ENCODE data around the gene LLGL2. TPM values are rescaled to one million over a fixed set of nuclear protein-coding genes. Genes with fewer than 3 reads are reported as not detected.
A peak's percentile ranks its signal among the peaks of the same experiment; 100 is the strongest.

Gene LLGL2, protein sequence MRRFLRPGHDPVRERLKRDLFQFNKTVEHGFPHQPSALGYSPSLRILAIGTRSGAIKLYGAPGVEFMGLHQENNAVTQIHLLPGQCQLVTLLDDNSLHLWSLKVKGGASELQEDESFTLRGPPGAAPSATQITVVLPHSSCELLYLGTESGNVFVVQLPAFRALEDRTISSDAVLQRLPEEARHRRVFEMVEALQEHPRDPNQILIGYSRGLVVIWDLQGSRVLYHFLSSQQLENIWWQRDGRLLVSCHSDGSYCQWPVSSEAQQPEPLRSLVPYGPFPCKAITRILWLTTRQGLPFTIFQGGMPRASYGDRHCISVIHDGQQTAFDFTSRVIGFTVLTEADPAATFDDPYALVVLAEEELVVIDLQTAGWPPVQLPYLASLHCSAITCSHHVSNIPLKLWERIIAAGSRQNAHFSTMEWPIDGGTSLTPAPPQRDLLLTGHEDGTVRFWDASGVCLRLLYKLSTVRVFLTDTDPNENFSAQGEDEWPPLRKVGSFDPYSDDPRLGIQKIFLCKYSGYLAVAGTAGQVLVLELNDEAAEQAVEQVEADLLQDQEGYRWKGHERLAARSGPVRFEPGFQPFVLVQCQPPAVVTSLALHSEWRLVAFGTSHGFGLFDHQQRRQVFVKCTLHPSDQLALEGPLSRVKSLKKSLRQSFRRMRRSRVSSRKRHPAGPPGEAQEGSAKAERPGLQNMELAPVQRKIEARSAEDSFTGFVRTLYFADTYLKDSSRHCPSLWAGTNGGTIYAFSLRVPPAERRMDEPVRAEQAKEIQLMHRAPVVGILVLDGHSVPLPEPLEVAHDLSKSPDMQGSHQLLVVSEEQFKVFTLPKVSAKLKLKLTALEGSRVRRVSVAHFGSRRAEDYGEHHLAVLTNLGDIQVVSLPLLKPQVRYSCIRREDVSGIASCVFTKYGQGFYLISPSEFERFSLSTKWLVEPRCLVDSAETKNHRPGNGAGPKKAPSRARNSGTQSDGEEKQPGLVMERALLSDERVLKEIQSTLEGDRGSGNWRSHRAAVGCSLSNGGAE
- polyA plus RNA-seq (2012; ENCODE audit: insufficient read length, low read depth), result 9.2 TPM

- TF ChIP-seq SIN3A (IDR thresholded peaks at IDR 0.05; ENCODE audit: borderline replicate concordance, insufficient read depth, low read length) (no peak), TAF1 (IDR thresholded peaks at IDR 0.05; ENCODE audit: borderline replicate concordance, insufficient read depth, low read length) (no peak), FOXP2 (optimal IDR thresholded peaks at IDR 0.05; ENCODE audit: borderline replicate concordance, extremely low read depth, extremely low read length, insufficient read depth) (no peak), POLR2AphosphoS5 (IDR thresholded peaks at IDR 0.05; ENCODE audit: low read depth, low read length) (no peak), REST (IDR thresholded peaks at IDR 0.05; ENCODE audit: insufficient read depth in 1 of 2, low read depth in 2 of 2, low read length in 2 of 2) (no peak)
These were observed at the start of gene LLGL2 for GRCh38 chr17:75524970-75525805. TSS of gene LLGL2 (plus strand) at chr17:75525697. CDS start at chr17:75543427, 17,730 bp downstream.

DNA sequence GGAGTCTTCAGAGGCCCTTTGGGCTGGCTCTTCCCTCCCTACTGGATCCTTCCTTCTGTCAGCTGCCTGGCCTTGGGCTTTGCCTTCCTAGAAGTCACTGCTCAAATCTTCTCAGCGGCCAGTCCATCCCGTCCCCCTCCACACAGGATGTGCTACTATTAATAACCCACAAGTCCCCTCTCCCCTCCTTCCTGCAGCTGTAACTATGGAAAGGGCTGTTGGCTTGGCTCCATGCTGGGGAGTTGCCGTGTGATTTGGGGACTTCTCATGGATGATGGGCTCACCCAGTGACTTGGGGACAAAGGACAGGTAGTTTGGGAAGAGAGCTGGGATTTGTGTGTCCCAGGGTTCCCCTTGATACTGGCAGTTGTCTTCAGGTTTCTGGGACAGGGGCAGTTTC, 49.6 kb upstream of the LLGL2 start:
- no peak for TF ChIP-seq FOXP2 (optimal IDR thresholded peaks at IDR 0.05; ENCODE audit: borderline replicate concordance, extremely low read depth, extremely low read length, insufficient read depth)
- TF ChIP-seq SIN3A (IDR thresholded peaks at IDR 0.05; ENCODE audit: borderline replicate concordance, insufficient read depth, low read length), result peak; percentile 86; the same call in 1 of the 2 replicates
- no peak for TF ChIP-seq TAF1 (IDR thresholded peaks at IDR 0.05; ENCODE audit: borderline replicate concordance, insufficient read depth, low read length)

DNA sequence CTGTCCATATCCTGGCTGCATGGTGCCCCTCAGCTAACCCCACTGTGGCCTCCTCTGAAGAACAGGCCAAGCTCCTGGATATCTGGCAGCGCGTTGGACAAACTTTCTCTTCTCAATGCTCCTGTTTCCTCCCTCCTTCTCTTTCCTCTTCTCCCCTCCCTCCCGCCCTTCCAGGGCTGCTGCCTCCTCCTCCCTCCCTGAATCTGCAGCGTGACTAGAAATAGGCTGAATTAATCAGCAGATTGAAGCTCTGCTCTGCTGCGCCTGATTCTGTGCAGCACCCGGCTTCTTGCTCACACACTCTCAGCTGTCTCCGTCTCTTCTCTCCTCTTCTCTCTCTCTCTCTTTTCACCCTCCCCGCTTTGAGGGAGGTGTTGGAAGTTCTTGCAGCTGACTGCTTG, 49.2 kb upstream of the LLGL2 start:
- no peak for TF ChIP-seq REST (IDR thresholded peaks at IDR 0.05; ENCODE audit: insufficient read depth in 1 of 2, low read depth in 2 of 2, low read length in 2 of 2)
- TF ChIP-seq POLR2AphosphoS5 (IDR thresholded peaks at IDR 0.05; ENCODE audit: low read depth, low read length), result no peak
- no peak for TF ChIP-seq SIN3A (IDR thresholded peaks at IDR 0.05; ENCODE audit: borderline replicate concordance, insufficient read depth, low read length)
- no peak for TF ChIP-seq FOXP2 (optimal IDR thresholded peaks at IDR 0.05; ENCODE audit: borderline replicate concordance, extremely low read depth, extremely low read length, insufficient read depth)
- TF ChIP-seq TAF1 (IDR thresholded peaks at IDR 0.05; ENCODE audit: borderline replicate concordance, insufficient read depth, low read length), result no peak

DNA sequence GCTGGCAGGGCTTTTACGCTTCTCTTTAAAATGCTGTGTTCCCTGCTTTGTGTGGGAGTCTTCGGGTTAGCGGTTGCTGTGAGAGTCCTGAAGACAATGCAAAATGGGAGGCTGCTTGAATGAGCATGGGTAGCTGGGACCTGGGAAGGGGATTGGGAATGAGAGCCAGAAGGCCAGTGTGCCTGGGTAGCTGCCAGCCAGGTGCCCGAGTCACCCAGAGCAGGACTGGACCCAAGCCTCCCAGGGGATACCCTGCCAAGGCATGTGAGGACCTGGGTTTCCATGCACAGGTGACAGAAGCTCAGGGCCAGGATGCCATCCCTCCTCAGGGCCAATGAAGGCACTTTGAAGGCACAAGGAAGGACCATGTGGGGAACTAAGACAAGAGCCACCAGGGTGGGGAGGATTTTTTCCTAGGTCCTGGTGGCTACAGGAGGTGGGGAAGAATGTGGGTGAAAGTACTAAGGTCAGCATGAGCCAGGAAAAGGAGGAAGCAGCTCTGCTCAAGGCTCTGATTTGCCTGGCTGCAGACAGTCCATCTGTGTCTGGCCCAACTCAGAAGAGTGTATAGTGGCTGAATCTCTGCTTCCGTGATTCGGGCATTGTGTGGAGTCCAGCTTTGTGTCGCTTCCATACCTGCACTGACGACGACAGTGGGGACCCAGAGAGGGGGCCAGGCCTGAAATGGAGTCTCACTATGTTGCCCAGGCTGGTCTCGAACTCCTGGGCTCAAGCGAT, 48.6 kb upstream of the LLGL2 start:
- TF ChIP-seq FOXP2 (optimal IDR thresholded peaks at IDR 0.05; ENCODE audit: borderline replicate concordance, extremely low read depth, extremely low read length, insufficient read depth), result no peak
- TF ChIP-seq SIN3A (IDR thresholded peaks at IDR 0.05; ENCODE audit: borderline replicate concordance, insufficient read depth, low read length), result no peak
- TF ChIP-seq POLR2AphosphoS5 (IDR thresholded peaks at IDR 0.05; ENCODE audit: low read depth, low read length), result no peak
- no peak for TF ChIP-seq TAF1 (IDR thresholded peaks at IDR 0.05; ENCODE audit: borderline replicate concordance, insufficient read depth, low read length)
- TF ChIP-seq REST (IDR thresholded peaks at IDR 0.05; ENCODE audit: insufficient read depth in 1 of 2, low read depth in 2 of 2, low read length in 2 of 2), result no peak

All from PFSK-1 (cell line).